ENCODE results near the gene PAX5.

GRCh38 chr9:36849943-36850342 is 184.1 kb downstream of the PAX5 start:
- TF ChIP-seq EZH2 (IDR thresholded peaks at IDR 0.05; ENCODE audit: insufficient read depth, poor library complexity, severe bottlenecking) (no peak), EZH2phosphoT487 (IDR thresholded peaks at IDR 0.05; ENCODE audit: insufficient read depth, low read depth) (no peak)
